ENCODE results near the gene ZFAND2B.

Gene ZFAND2B

DNA sequence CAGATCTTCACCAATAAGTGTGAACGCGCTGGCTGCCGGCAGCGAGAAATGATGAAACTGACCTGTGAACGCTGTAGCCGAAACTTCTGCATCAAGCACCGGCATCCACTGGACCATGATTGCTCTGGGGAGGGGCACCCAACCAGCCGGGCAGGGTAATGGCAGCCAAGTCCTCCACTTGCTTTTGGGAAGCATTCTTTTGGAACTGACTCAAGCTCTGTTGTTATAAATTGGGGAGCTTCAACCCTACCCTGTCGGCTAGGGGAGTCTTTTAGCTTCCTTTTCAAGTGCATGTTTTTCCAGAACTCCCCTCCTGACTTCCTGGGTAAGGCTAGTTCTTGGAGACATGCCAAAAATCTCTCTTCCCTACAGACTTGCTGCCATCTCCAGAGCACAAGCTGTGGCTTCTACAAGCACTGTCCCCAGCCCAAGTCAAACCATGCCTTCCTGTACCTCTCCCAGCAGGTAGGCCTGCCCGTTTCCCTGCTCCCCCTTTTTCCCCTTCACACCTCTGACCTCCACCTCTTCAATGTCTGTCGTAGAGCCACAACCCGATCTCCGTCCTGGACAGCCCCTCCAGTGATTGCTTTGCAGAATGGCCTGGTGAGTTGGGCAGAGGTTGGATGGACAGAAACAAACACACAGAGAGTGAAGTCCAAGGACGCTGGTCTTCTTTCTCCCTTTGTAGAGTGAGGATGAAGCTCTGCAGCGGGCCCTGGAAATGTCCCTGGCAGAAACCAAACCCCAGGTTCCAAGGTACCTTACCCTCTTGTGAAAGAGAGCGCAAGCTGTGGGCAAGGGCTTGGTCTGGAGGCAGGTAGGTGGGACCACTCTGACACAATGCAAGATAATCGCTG is 1.5 kb downstream of the ZFAND2B start:
- H3K9me3 Mint-ChIP-seq = no peaks in the 10 kb centered on the region
- peaks cover 14% of the 10 kb centered on the region for H3K4me1 Mint-ChIP-seq
- peak overlapping the region; percentile 41 for H3K27ac Mint-ChIP-seq
- ATAC-seq = no peak
- no peaks in the 10 kb centered on the region for H3K27me3 Mint-ChIP-seq
- peaks cover 15% of the 10 kb centered on the region for H3K36me3 Mint-ChIP-seq
- H3K4me3 Mint-ChIP-seq = peak overlapping the region; percentile 55

DNA sequence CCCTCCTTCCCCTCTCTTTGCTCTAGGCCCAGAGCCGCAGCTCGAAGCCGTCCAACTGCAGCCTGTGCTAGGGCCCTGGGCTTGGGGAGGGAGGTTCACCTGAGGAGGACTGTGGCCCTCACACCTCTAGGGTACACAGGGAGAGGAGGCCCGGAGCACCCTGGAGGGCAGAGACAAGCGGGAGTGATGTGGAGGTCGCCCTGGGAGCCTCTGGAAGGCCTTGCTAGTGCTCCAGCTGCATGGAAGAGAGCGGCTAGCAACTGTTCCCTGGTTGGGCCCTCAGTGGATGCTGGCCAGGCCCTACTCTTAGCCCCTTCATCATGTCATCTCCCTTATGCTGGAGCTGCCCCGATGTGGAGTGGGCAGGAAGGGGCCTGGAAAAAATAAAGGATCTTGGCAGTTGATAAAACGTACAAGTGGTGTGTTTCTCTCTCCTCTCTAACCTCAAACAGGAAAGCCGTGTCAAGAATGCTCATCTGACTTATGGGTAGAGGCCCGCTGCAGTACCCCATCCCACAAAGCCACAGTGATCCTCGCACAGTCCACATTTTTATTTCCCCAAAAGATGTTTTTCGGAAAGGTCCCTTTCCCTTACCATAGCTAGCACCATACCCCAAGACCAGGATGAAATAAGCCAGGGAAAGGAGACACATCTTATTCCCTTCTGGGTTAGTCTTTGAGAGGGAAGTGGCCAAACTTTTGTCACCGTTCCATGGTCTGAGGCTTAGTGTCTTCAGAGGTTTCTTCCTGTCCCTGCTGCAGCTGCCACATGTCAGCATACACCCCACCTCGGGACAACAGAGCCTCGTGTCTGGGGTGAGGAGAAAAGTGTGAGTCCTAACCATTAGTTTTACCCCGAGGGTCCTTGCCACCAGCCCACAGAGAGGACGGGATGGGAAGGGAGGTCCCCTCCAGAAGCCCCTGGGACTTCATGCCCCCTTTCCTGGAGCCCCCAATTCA is 2.9 kb downstream of the ZFAND2B start:
- peak overlapping the region; percentile 40 for H3K27ac Mint-ChIP-seq
- peaks cover 27% of the 10 kb centered on the region for H3K36me3 Mint-ChIP-seq
- no peak for ATAC-seq
- H3K27me3 Mint-ChIP-seq = no peaks in the 10 kb centered on the region
- no peaks in the 10 kb centered on the region for H3K9me3 Mint-ChIP-seq
- H3K4me3 Mint-ChIP-seq = no peak overlapping the region
- H3K4me1 Mint-ChIP-seq = peaks cover 14% of the 10 kb centered on the region

DNA sequence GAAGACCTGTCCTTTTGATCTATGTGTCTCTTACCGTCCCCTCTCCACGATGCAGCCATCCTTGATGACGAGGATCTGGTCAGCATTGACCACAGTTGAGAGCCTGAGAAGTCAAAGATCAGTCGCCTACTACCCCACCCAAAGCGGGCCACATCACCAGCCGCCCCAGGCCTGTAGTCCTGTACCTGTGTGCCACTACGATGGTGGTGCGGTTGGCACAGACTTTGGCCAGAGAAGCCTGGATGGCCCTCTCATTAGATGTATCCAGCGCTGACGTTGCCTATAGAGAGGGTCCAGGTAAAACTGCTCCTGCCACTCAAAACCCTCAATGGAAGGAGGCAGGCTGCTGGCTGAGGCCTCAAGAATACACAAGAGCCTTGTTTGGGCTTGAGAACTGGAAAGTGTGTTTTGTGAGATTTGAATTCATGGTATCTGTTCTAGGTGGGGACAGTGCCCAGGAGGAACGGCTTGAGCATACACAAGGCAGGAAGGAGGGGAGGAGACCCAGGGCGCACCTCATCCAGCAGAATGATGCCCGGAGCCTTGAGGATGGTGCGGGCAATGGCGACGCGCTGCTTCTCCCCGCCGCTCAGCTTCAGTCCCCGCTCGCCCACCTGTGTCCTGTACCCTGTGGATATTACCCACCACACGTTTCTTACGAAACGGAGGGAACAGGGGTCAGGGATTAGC is 3.8 kb downstream of the ZFAND2B start:
- Mint-ChIP-seq H3K4me3 (no peak overlapping the region), H3K4me1 (peaks cover 14% of the 10 kb centered on the region), H3K36me3 (peaks cover 32% of the 10 kb centered on the region), H3K9me3 (no peaks in the 10 kb centered on the region), H3K27me3 (no peaks in the 10 kb centered on the region), H3K27ac (peak overlapping the region; percentile 40)
- no peak for ATAC-seq

DNA sequence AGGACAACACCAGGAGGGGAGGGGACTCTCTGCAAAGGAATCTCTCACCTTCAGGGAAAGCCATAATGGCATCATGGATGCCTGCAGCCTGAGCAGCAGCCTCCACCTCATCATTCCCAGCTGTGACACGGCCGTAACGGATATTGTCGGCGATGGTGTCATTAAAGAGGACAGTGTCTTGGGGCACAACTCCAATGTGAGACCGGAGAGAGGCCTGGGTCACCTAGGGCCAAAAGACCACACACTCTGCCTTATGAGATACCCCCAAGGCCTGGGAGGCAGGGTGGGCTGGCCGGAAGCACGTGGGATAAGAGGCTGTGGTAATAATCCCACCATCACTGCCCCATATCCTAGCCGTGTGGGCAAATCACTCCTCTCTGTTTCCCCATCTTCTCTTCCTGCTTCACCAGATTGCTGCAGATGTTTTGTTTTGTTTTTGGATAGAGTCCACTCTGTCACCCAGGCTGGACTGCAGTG is 4.3 kb downstream of the ZFAND2B start:
- no peak overlapping the region for H3K4me3 Mint-ChIP-seq
- no peaks in the 10 kb centered on the region for H3K9me3 Mint-ChIP-seq
- H3K27me3 Mint-ChIP-seq = no peaks in the 10 kb centered on the region
- no peak overlapping the region for H3K27ac Mint-ChIP-seq
- H3K4me1 Mint-ChIP-seq = peaks cover 16% of the 10 kb centered on the region
- peaks cover 34% of the 10 kb centered on the region for H3K36me3 Mint-ChIP-seq
- no peak for ATAC-seq

DNA sequence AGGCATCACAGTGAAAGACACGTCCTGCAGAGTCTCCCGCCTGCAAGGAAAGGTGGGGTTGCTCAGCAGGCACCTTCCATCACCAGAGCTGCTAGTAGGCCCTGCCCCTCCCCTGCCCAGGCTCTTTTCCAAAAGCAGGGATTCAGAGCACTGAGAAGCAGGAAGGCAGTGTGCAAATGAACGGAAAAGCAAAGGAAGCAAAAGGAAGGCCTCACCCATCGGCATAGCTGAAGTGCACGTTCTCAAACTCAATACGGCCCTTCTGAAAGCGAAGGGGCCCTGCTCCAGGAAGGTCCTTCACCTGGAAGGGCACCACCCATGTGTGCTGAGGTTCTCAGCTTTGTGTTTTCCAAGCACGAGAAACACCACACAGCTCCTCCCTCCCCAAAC is 6.4 kb downstream of the ZFAND2B start:
- H3K4me1 Mint-ChIP-seq = peaks cover 25% of the 10 kb centered on the region
- no peak for ATAC-seq

DNA sequence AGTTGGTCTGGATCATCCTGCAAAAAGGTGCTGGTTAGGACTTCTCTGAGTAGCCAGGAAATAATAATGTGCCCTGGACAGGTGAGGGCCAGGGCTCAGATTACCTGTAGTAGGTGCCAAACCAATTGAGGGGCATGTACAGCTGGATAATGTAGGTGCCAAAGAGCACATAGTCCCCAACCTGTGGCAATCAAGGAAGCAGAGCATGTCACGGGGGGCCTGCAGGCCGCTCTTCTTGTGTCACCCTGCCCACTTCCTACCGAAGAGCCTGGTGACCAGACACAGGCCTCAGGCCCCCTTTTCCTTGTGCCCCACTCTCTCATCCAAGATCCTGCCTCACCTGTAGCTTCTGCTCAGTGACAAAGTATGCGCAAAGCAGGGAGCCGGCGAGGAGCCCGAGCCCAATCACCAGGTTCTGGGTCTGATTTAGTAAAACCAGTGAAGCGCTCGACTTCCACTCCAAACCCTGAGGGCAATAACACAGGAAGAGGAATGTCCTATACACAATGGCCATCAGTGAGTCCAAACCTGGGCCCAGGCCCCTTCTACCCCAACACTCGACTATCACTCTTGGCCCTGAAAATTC is 7.0 kb downstream of the ZFAND2B start:
- H3K27me3 Mint-ChIP-seq = no peaks in the 10 kb centered on the region
- H3K36me3 Mint-ChIP-seq = peaks cover 33% of the 10 kb centered on the region
- H3K9me3 Mint-ChIP-seq = no peaks in the 10 kb centered on the region
- peaks cover 23% of the 10 kb centered on the region for H3K4me1 Mint-ChIP-seq
- ATAC-seq = no peak
- H3K27ac Mint-ChIP-seq = no peak overlapping the region
- no peak overlapping the region for H3K4me3 Mint-ChIP-seq

More for the DNA sequence above, 6.4 kb downstream of the ZFAND2B start:
- peaks cover 38% of the 10 kb centered on the region for H3K36me3 Mint-ChIP-seq
- H3K27me3 Mint-ChIP-seq = no peaks in the 10 kb centered on the region
- no peak overlapping the region for H3K27ac Mint-ChIP-seq
- no peaks in the 10 kb centered on the region for H3K9me3 Mint-ChIP-seq
- no peak overlapping the region for H3K4me3 Mint-ChIP-seq

DNA sequence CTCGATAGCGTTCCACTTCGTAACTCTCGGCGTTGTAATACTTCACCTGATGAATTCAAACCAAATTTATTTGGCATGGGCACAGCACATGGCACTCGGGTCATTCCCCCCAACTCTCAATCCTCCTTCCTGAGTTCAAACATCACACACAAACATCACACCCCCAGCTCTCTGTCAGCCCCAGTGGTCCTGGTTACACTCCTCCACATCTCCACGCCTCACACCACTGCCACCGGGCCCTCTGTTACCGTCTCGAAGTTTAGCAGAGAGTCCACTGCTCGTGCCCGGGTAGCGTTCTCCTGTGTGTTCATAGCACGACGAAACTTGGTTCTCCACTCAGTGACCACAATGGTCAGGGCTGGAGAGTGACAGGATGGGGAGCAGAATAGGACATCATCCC is 7.6 kb downstream of the ZFAND2B start:
- Mint-ChIP-seq H3K4me3 (no peak overlapping the region), H3K4me1 (peaks cover 26% of the 10 kb centered on the region)
- no peak for ATAC-seq

DNA sequence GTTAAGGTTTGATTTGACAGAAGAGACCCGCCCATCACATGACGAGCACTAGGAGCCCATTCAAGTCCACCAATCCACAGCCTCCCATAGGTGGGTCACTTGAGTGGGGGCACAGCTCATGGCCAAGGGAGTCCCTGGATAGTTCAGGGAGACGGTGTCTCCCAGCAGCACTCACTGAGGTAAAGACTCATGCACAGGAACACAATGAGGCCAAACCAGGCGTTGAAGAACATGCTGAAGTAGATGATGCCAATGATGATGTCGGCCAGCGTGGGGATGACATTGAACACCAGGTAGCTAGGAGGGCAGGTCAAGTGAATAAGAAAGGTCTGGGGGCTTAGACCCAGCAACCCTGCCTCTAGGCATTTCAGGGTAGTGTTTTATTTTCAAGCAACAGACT is 8.2 kb downstream of the ZFAND2B start:
- no peaks in the 10 kb centered on the region for H3K9me3 Mint-ChIP-seq
- no peak overlapping the region for H3K4me3 Mint-ChIP-seq
- no peak for ATAC-seq
- H3K4me1 Mint-ChIP-seq = peaks cover 33% of the 10 kb centered on the region
- H3K27me3 Mint-ChIP-seq = no peaks in the 10 kb centered on the region
- H3K27ac Mint-ChIP-seq = no peak overlapping the region
- peaks cover 33% of the 10 kb centered on the region for H3K36me3 Mint-ChIP-seq

More for the DNA sequence above, 7.6 kb downstream of the ZFAND2B start:
- Mint-ChIP-seq H3K27ac (no peak overlapping the region), H3K27me3 (no peaks in the 10 kb centered on the region), H3K36me3 (peaks cover 33% of the 10 kb centered on the region), H3K9me3 (no peaks in the 10 kb centered on the region)

DNA sequence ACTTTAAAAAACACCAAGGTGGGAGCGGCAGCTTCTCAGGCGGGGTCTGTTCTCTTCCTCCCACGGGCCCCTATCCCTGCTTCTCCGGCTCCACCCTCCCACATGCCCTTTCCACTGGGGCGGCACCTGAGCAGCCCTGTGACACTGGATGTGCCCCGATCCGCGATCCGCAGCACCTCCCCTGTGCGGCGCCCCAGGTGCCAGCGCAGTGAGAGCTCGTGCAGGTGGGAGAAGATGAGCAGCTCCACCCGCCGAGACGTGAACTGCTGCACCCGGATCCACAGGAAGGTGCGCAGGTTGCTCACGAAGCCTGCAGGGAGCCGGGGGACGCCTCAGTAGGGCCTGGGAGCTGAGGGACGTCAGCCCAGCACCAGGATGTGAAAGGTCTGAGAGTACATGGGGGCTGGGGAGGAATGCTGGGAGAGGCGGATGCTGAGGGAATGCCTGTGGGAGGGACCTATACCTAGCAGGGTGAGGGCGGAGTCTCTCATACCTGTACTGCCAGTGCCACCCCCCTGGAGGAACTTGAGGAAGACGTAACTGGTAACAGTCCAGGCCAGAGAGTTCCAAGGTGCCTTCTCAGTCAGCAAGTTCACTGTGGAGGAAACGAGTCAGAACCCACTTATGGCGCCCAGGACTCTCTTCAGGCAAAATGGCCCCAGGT is 9.4 kb downstream of the ZFAND2B start:
- Mint-ChIP-seq H3K27me3 (no peaks in the 10 kb centered on the region), H3K27ac (peak overlapping the region; percentile 37), H3K4me1 (peaks cover 35% of the 10 kb centered on the region), H3K36me3 (peaks cover 36% of the 10 kb centered on the region), H3K9me3 (no peaks in the 10 kb centered on the region), H3K4me3 (no peak overlapping the region)
- no peak for ATAC-seq

DNA sequence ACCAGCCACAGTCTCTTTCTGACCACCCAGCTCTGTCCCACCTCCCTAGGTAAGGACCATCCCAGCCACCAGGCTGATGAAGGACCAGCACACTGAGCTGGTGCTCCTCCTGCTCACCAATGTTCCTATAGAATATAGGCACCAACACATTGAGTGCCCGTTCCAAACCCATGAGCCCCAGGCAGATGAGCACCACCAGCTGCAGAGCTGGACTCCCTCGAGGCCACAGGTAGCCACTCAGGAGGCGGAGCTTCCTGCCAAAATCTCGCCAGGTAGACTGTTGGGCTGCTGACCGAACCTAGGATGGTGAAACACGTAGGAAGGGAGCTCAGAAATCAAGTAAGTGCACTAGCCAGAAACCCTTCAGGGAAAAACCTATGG is 9.9 kb downstream of the ZFAND2B start:
- ATAC-seq = no peak
- Mint-ChIP-seq H3K27ac (peak overlapping the region; percentile 37), H3K36me3 (peaks cover 41% of the 10 kb centered on the region)

DNA sequence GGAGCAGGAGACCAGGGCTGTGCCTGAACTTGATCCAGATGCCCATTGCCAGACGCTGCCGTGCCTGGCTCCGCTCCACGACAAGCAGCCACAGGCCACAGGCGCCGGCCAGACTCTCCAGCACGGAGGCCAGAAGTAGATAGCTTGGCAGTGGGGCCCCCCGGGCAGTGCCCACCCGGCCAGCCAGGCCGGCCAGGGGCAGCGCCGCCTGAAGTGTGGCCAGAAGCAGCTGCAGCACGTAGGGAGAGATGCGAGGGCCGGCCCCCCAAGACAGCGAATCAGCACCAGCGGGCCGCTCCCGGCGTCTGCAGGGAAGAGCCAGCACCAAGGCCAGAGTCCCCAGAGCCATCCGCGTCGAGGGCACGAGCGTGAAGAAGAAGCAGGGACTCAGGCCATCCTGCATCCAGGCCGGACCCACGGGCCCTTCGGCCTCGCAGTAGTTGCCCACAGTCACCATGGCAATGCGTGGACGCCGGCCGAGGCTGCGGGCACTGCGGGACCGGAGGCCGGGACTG is 11.7 kb downstream of the ZFAND2B start:
- H3K27me3 Mint-ChIP-seq = no peaks in the 10 kb centered on the region
- peak; percentile 62 for ATAC-seq
- H3K4me3 Mint-ChIP-seq = peak overlapping the region; percentile 84
- peak overlapping the region; percentile 78 for H3K27ac Mint-ChIP-seq
- H3K9me3 Mint-ChIP-seq = no peaks in the 10 kb centered on the region
- peaks cover 49% of the 10 kb centered on the region for H3K36me3 Mint-ChIP-seq
- peaks cover 35% of the 10 kb centered on the region for H3K4me1 Mint-ChIP-seq

More for the DNA sequence above, 9.9 kb downstream of the ZFAND2B start:
- H3K9me3 Mint-ChIP-seq = no peaks in the 10 kb centered on the region
- no peaks in the 10 kb centered on the region for H3K27me3 Mint-ChIP-seq
- H3K4me1 Mint-ChIP-seq = peaks cover 35% of the 10 kb centered on the region
- H3K4me3 Mint-ChIP-seq = peak overlapping the region; percentile 36

DNA sequence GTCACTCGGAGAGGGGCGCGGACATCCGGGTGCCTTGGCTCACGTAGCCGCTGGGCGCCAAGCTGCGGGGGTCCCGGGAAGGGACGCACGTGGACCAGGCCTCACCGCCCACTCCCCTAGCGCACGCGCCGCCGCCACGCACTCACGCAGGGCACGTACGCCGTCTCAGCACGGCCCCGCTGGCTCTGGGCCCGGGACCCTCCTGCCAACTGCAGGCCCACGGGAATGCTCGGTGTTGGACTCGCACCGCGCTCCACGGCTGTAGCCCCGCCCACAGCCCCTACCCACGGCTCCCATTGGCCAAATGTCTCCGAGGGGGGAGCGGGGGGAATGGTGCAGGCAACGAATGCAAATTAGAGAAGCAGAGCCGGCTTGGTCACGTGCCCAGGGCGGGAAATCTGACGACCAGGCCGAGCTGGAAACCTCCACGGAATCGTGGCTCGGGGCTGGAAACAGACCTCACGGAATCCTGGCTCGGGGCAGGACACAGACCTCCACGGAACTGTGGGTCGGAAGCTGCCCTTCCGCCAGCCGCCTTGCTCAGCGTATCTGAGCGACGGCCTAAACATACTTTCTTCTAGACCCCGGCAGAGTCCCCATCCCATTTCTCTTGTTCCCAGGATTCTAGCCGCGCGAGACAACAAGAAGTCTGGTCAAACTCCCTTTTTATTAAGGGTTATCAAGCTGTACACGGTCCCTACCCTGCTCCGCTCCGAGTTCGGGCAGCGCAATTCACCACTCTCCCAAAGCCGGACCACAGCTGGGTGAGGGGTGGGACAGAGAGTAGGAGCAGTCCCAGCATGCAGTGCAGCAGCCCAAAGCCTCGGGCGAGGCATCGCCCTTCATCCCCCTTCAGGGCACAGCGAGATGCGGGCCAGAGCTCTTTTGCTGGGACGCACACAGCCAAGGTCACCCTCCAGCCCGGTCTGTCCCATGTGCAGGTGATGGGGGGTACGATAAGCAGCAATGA is 12.4 kb downstream of the ZFAND2B start, which contains the start of gene ABCB6:
ABCB6 (minus strand) TSS at position 227 of the 970 bp plus-strand sequence. CDS start 285 bp downstream, outside the sequence.
- peak within 1 kb of the TSS; percentile 84 for H3K4me3 Mint-ChIP-seq
- peaks cover 35% of the 10 kb centered on the region for H3K4me1 Mint-ChIP-seq
- H3K27me3 Mint-ChIP-seq = no peaks in the 10 kb centered on the region
- peaks cover 51% of the 10 kb centered on the region for H3K36me3 Mint-ChIP-seq
- H3K9me3 Mint-ChIP-seq = no peaks in the 10 kb centered on the region
- peak within 1 kb of the TSS; percentile 78 for H3K27ac Mint-ChIP-seq
- ATAC-seq = peak; percentile 93

Data from stimulated activated memory B cell treated with anti-CD40 and anti-IgM and Interleukin-4, amounts not matched to agents 10 μg/mL and 1 μg/mL and 100 μg/mL, for 72 hours (primary cell).